ENCODE results near the gene FAM20A. TPM values are rescaled to one million over a fixed set of nuclear protein-coding genes. Genes with fewer than 3 reads are reported as not detected.

The FAM20A gene
- total RNA-seq, 1 donor from 2014 or later: not detected

DNA sequence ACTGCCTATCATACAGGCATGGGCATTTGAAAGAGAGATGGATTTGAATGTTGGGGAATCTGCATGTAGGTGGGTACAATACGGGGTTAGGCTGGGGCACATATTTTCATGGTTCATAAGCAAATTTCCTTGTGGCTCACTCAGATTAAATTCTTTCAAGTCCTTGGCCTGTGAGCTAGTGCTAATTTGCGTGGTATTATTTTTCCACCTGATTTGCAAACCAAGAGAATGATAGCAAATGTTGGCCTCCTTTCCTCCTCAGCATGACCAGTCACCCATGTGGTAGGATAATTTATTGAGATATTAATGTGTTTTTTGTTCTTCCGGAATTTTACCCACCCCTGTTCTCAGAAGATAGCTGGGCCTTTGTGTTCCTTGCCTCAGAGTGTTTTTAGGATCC lies 22.9 kb downstream of the FAM20A start:
- Mint-ChIP-seq H3K27me3 (peaks cover 14% of the 10 kb centered on the region), H3K4me1 (no peaks in the 10 kb centered on the region), H3K27ac (no peak overlapping the region), H3K36me3 (ENCODE audit: low read depth) (no peaks in the 10 kb centered on the region), H3K4me3 (no peak overlapping the region), H3K9me3 (peaks cover 3% of the 10 kb centered on the region)
- DNase-seq: no peak
- ATAC-seq (ENCODE audit: low read depth): no peak
- TF ChIP-seq, protein P1, sequence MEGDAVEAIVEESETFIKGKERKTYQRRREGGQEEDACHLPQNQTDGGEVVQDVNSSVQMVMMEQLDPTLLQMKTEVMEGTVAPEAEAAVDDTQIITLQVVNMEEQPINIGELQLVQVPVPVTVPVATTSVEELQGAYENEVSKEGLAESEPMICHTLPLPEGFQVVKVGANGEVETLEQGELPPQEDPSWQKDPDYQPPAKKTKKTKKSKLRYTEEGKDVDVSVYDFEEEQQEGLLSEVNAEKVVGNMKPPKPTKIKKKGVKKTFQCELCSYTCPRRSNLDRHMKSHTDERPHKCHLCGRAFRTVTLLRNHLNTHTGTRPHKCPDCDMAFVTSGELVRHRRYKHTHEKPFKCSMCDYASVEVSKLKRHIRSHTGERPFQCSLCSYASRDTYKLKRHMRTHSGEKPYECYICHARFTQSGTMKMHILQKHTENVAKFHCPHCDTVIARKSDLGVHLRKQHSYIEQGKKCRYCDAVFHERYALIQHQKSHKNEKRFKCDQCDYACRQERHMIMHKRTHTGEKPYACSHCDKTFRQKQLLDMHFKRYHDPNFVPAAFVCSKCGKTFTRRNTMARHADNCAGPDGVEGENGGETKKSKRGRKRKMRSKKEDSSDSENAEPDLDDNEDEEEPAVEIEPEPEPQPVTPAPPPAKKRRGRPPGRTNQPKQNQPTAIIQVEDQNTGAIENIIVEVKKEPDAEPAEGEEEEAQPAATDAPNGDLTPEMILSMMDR (IDR thresholded peaks at IDR 0.05): no peak
- POLR2A ChIA-PET: no interaction called here
- CTCF ChIA-PET: no interaction called here
- intact Hi-C loops (cut with micrococcal nuclease): no loop called here

DNA sequence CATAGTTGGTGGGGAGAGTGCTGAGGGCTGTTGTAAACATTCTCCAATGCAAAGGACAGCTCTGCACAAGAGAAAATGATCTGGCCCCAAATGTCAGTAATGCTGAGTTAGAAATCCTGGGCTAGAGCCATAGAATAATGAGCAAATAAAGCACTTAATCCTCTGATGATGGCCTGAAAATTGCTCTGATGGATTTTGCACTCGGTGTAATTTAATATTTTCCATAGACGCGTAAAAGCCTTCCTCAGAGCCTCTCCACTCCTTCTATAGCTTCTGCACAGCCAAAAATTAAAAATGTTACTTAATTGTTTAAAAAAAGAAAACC lies 23.7 kb downstream of the FAM20A start:
- ATAC-seq (ENCODE audit: low read depth) (no peak), DNase-seq (no peak)
- no peaks in the 10 kb centered on the region for H3K36me3 Mint-ChIP-seq (ENCODE audit: low read depth)
- peaks cover 3% of the 10 kb centered on the region for H3K9me3 Mint-ChIP-seq
- intact Hi-C loops (cut with micrococcal nuclease): no loop called here
- no peak overlapping the region for H3K4me3 Mint-ChIP-seq
- ChIA-PET POLR2A (no interaction called here), CTCF (no interaction called here)
- no peaks in the 10 kb centered on the region for H3K4me1 Mint-ChIP-seq
- TF ChIP-seq, protein P1 (IDR thresholded peaks at IDR 0.05): no peak
- H3K27me3 Mint-ChIP-seq: peaks cover 13% of the 10 kb centered on the region
- no peak overlapping the region for H3K27ac Mint-ChIP-seq

DNA sequence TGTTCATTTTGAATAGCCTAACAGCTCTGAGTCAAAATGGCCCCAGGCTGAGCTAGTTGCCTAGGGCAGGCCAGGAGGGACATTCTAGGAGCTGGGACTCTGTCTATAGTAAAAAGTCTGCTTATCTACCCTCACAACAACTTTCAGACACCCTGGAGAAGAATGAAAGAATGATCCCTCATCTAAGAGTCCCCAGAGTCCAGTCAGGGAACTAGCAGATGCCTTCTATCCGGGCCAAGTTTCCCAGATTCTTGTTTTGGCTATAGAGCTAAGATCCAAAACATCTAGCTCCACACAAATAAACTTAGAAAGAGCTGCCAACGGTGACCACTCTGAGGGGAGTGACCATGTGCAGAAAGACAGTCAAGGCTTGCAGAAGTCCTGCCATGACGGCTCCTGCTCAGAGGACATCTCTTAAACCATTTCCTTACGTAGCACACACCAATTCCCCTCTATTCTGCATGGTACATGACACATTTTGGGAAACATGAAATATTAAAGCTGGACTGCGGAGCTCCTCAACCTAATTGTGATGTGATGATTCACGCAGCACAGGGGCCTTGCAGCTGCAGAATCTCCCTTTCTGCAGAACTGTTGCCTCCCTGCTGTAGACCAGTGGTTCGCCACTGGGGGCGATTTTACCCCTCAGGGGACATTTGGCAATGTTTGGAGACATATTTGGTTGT lies 24.2 kb downstream of the FAM20A start:
- DNase-seq (no peak), ATAC-seq (ENCODE audit: low read depth) (no peak)
- peaks cover 8% of the 10 kb centered on the region for H3K27me3 Mint-ChIP-seq
- H3K27ac Mint-ChIP-seq: no peak overlapping the region
- intact Hi-C loops (cut with micrococcal nuclease): no loop called here
- ChIA-PET POLR2A (no interaction called here), CTCF (no interaction called here)
- H3K4me3 Mint-ChIP-seq: no peak overlapping the region
- no peaks in the 10 kb centered on the region for H3K36me3 Mint-ChIP-seq (ENCODE audit: low read depth)
- H3K4me1 Mint-ChIP-seq: no peaks in the 10 kb centered on the region
- TF ChIP-seq, protein P1 (IDR thresholded peaks at IDR 0.05): no peak
- H3K9me3 Mint-ChIP-seq: peaks cover 3% of the 10 kb centered on the region

DNA sequence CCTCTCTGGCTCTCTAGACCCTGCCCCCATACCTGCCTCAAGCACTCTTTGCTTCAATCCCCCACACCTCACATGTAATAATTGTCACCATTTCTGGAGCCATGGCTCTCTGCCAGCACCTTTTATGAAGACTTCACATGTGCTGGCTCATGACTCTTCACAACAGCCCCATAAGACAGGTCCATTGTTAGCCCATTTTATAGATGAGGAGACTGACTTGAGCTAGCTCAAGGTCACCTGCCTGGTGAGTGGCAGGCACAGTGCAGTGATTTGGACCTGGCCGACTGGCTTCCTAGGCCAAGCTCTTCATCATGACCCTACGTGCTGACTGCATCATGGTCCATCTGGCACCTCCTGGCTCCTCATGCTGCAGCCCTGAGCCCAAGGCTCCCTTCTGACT lies 25.0 kb downstream of the FAM20A start:
- intact Hi-C loops (cut with micrococcal nuclease): no loop called here
- POLR2A ChIA-PET: no interaction called here
- ATAC-seq (ENCODE audit: low read depth): no peak
- Mint-ChIP-seq H3K9me3 (peaks cover 3% of the 10 kb centered on the region), H3K4me3 (no peak overlapping the region), H3K27ac (no peak overlapping the region), H3K36me3 (ENCODE audit: low read depth) (no peaks in the 10 kb centered on the region), H3K27me3 (peaks cover 6% of the 10 kb centered on the region), H3K4me1 (no peaks in the 10 kb centered on the region)
- TF ChIP-seq, protein P1 (IDR thresholded peaks at IDR 0.05): no peak
- no peak for DNase-seq
- CTCF ChIA-PET: no interaction called here

DNA sequence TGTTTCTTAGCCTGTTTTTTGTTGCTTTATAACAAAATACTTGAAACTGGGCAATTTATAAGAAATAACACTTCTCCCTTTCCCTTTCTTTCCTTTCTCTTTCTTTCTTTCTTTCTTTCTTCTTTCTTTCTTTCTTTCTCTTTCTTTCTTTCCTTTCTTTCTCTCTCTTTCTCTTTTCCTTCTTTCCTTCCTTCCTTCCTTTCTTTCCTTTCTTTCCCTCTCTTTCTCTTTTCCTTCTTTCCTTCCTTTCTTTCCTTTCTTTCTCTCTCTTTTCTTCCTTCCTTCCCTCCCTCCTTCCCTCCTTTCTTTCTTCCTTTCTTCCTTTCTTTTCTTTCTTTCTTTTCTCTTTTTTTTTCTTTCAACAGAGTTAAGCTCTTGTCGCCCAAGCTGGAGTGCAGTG lies 27.8 kb downstream of the FAM20A start:
- Mint-ChIP-seq H3K9me3 (no peaks in the 10 kb centered on the region), H3K4me3 (no peak overlapping the region), H3K27ac (no peak overlapping the region), H3K4me1 (no peaks in the 10 kb centered on the region), H3K36me3 (ENCODE audit: low read depth) (no peaks in the 10 kb centered on the region), H3K27me3 (no peaks in the 10 kb centered on the region)
- intact Hi-C loops (cut with micrococcal nuclease): no loop called here
- ATAC-seq (ENCODE audit: low read depth): no peak
- ChIA-PET CTCF (no interaction called here), POLR2A (no interaction called here)
- TF ChIP-seq, protein P1 (IDR thresholded peaks at IDR 0.05): no peak
- DNase-seq: no peak

Data from activated B cell treated with CpG ODN at 0.5 μM for 24 hours (primary cell).